T-helper 22 cell (primary cell): ENCODE results near the gene RNU2-63P.
"Not testable (repeated sequence)": the region's sequence is repeated elsewhere in the genome, so short reads cannot be mapped to it uniquely, and the experiment has no call there.

ENCODE experiments used
- DNase-seq: peaks from one replicate; pipeline ENCODE4 v3.0.0-alpha.2; 2020; ENCODE audit warnings: low read depth

The RNU2-63P gene

GRCh38 chr2:87981182-87981581, 35.2 kb downstream of the RNU2-63P start:
- DNase-seq = not testable (repeated sequence)

- not testable (repeated sequence) for DNase-seq
These were observed 44.0 kb downstream of the RNU2-63P start for GRCh38 chr2:87972385-87972784.
